Mesenchymal stem cell (in vitro differentiated cells and primary cell): ENCODE results near the gene NCKAP1.
"Not testable (repeated sequence)": the region's sequence is repeated elsewhere in the genome, so short reads cannot be mapped to it uniquely, and the experiment has no call there.

Experiments
- DNase-seq: peaks from one replicate; pipeline ENCODE4 v3.0.0-alpha.2; 2013
- H2AFZ ChIP-seq: one replicate; pipeline ENCODE4 v1.6.1; 2013; ENCODE audit warnings: low read depth, mild to moderate bottlenecking, control low read depth, inconsistent platforms, low read length, moderate library complexity
- H2AK5ac ChIP-seq: 2 replicates; pipeline ENCODE4 v1.6.1; 2013; ENCODE audit warnings: low read length, moderate library complexity, mild to moderate bottlenecking, inconsistent platforms; ENCODE audit not compliant: severe bottlenecking
- H2BK120ac ChIP-seq: one replicate; pipeline ENCODE4 v1.6.1; 2013; ENCODE audit warnings: low read depth, mild to moderate bottlenecking, inconsistent platforms, low read length, moderate library complexity
- H2BK12ac ChIP-seq, 2 experiments: one replicate each; pipeline ENCODE4 v1.6.1; 2013; ENCODE audit warnings: inconsistent platforms in 2 of 2, low read length in 2 of 2, mild to moderate bottlenecking in 2 of 2, moderate library complexity in 2 of 2, control low read depth in 1 of 2
- H2BK15ac ChIP-seq: one replicate; pipeline ENCODE4 v1.6.1; 2013; ENCODE audit warnings: mild to moderate bottlenecking, low read depth, inconsistent platforms; ENCODE audit not compliant: poor library complexity, severe bottlenecking
- H2BK5ac ChIP-seq: 2 replicates; pipeline ENCODE4 v1.6.1; 2013; ENCODE audit warnings: low read depth, mild to moderate bottlenecking, low read length, control low read depth, inconsistent platforms; ENCODE audit not compliant: poor library complexity, severe bottlenecking
- H3K14ac ChIP-seq, 2 experiments: one replicate each; pipeline ENCODE4 v1.6.1; 2013; ENCODE audit warnings: inconsistent platforms in 2 of 2, low read length in 2 of 2, control low read depth in 1 of 2, mild to moderate bottlenecking in 1 of 2, moderate library complexity in 1 of 2
- H3K18ac ChIP-seq, 2 experiments: one replicate each; pipeline ENCODE4 v1.6.1; 2013; ENCODE audit warnings: inconsistent platforms in 2 of 2, low read length in 2 of 2, control low read depth in 1 of 2, low read depth in 1 of 2, mild to moderate bottlenecking in 1 of 2
- H3K23ac ChIP-seq, 2 experiments: one replicate each; pipeline ENCODE4 v1.6.1; 2013; ENCODE audit warnings: inconsistent platforms in 2 of 2, low read length in 2 of 2, mild to moderate bottlenecking in 2 of 2, moderate library complexity in 2 of 2, control low read depth in 1 of 2
- H3K27ac ChIP-seq: 2 replicates; pipeline ENCODE4 v1.5.1; 2013; ENCODE audit warnings: mild to moderate bottlenecking, moderate library complexity, low read length, control low read depth, inconsistent platforms; ENCODE audit not compliant: poor library complexity, severe bottlenecking
- H3K27me3 ChIP-seq, 2 experiments: 2 replicates each; pipeline versions ENCODE4 v1.6.1 to v1.7.0; 2013; ENCODE audit warnings: low read length in 2 of 2, mild to moderate bottlenecking in 2 of 2, moderate library complexity in 2 of 2, control low read depth in 1 of 2, inconsistent platforms in 1 of 2; ENCODE audit not compliant: control insufficient read depth in 1 of 2, insufficient read depth in 1 of 2
- H3K36me3 ChIP-seq, 2 experiments: 2 replicates each; pipeline versions ENCODE4 v1.6.1 to v1.7.0; 2013; ENCODE audit warnings: low read length in 2 of 2, control low read depth in 1 of 2, inconsistent platforms in 1 of 2, low read depth in 1 of 2, mild to moderate bottlenecking in 1 of 2; ENCODE audit not compliant: insufficient read depth in 2 of 2, control insufficient read depth in 1 of 2
- H3K4ac ChIP-seq, 2 experiments: one replicate each; pipeline ENCODE4 v1.6.1; 2013; ENCODE audit warnings: inconsistent platforms in 2 of 2, low read length in 2 of 2, mild to moderate bottlenecking in 2 of 2, moderate library complexity in 2 of 2, control low read depth in 1 of 2, low read depth in 1 of 2
- H3K4me1 ChIP-seq: 2 replicates; pipeline ENCODE4 v1.6.1; 2013; ENCODE audit warnings: low read depth, low read length, control low read depth; ENCODE audit not compliant: control insufficient read depth, insufficient read depth
- H3K4me2 ChIP-seq: 2 replicates; pipeline ENCODE4 v1.6.1; 2013; ENCODE audit warnings: low read length, mild to moderate bottlenecking, inconsistent platforms; ENCODE audit not compliant: poor library complexity, severe bottlenecking
- H3K4me3 ChIP-seq, 2 experiments: 2 replicates each; pipeline versions ENCODE4 v1.5.1 to v1.7.0; 2013; ENCODE audit warnings: low read length in 2 of 2, mild to moderate bottlenecking in 2 of 2, control low read depth in 1 of 2, low read depth in 1 of 2; ENCODE audit not compliant: insufficient read depth in 1 of 2
- H3K79me1 ChIP-seq: replicated peaks from 2 replicates; pipeline ENCODE4 v1.6.1; 2013; ENCODE audit warnings: mild to moderate bottlenecking, control low read depth, low read length, inconsistent platforms; ENCODE audit not compliant: poor library complexity, severe bottlenecking
- H3K9ac ChIP-seq: 2 replicates; pipeline ENCODE4 v1.7.0; 2013; ENCODE audit warnings: mild to moderate bottlenecking, low read length, moderate library complexity
- H3K9me3 ChIP-seq: 2 replicates; pipeline ENCODE4 v1.7.0; 2013; ENCODE audit warnings: mild to moderate bottlenecking, low read length; ENCODE audit not compliant: control insufficient read depth
- H4K8ac ChIP-seq: one replicate; pipeline ENCODE4 v1.6.1; 2013; ENCODE audit warnings: inconsistent platforms, mild to moderate bottlenecking, low read length, moderate library complexity
- H4K91ac ChIP-seq: one replicate; pipeline ENCODE4 v1.6.1; 2013; ENCODE audit warnings: mild to moderate bottlenecking, low read length, inconsistent platforms
- WGBS: methylation state at CpG from one replicate; pipeline ENCODE4 v1.1.7; 2013; ENCODE audit warnings: mixed read lengths; 5-methylcytosine and 5-hydroxymethylcytosine counted together

Gene NCKAP1

DNA sequence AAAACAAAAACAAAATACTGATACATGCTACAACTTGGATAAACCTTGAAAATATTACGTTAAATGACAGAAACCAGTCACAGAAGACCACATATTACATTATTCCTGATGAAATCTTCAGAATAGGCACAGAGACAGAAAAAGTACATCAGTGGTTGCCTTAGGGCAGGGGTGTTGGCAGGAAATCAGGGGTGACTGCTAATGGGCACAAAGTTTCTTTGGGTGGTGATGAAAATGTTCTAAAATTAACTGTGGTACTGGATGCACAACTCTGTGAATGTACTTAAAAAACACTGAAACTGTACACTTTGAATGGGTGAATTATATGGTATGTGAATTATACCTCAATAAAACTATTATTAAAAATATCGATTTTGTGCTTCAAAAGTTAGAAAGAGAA is 16.6 kb downstream of the NCKAP1 start:
- H3K27ac ChIP-seq, result no peak overlapping the region
- H3K36me3 ChIP-seq, result peaks cover 7 to 48% of the 10 kb centered on the region in 2 experiments
- no peak overlapping the region for H3K4me3 ChIP-seq
- no peak overlapping the region for H2BK12ac ChIP-seq
- no peak overlapping the region for H3K4me2 ChIP-seq
- no peak overlapping the region for H4K91ac ChIP-seq
- H3K23ac ChIP-seq, result no peak overlapping the region
- H2BK120ac ChIP-seq, result no peak overlapping the region
- no peaks in the 10 kb centered on the region for H3K4me1 ChIP-seq
- H2BK5ac ChIP-seq, result no peak overlapping the region
- H3K27me3 ChIP-seq, result no peaks in the 10 kb centered on the region
- no peak overlapping the region for H2AK5ac ChIP-seq
- no peak overlapping the region for H2BK15ac ChIP-seq
- H3K79me1 ChIP-seq, result peaks cover 4% of the 10 kb centered on the region
- no peak for DNase-seq
- no peaks in the 10 kb centered on the region for H3K9me3 ChIP-seq
- no peak overlapping the region for H4K8ac ChIP-seq
- no peak overlapping the region for H3K9ac ChIP-seq
- no CpG with 5 or more reads among the region's 2 CpGs for WGBS
- H3K4ac ChIP-seq, result no peak overlapping the region
- H2AFZ ChIP-seq, result no peak overlapping the region
- no peak overlapping the region for H3K14ac ChIP-seq
- no peak overlapping the region for H3K18ac ChIP-seq

- no peak overlapping the region for H3K4me3 ChIP-seq
- no peak overlapping the region for H2AFZ ChIP-seq
- H3K79me1 ChIP-seq, result peaks cover 4% of the 10 kb centered on the region
- H3K18ac ChIP-seq, result no peak overlapping the region
- DNase-seq, result no peak
- no peak overlapping the region for H3K27ac ChIP-seq
- 100% methylated on average over 1 of the region's 1 CpG for WGBS
- no peak overlapping the region for H4K91ac ChIP-seq
- H3K9me3 ChIP-seq, result no peaks in the 10 kb centered on the region
- H2BK15ac ChIP-seq, result no peak overlapping the region
- H2AK5ac ChIP-seq, result no peak overlapping the region
- H3K9ac ChIP-seq, result no peak overlapping the region
- no peak overlapping the region for H2BK5ac ChIP-seq
- H3K23ac ChIP-seq, result no peak overlapping the region
- no peak overlapping the region for H2BK12ac ChIP-seq
- H3K4ac ChIP-seq, result no peak overlapping the region
- H3K14ac ChIP-seq, result no peak overlapping the region
- H3K36me3 ChIP-seq, result peaks cover 7 to 54% of the 10 kb centered on the region in 2 experiments
- H2BK120ac ChIP-seq, result no peak overlapping the region
- no peak overlapping the region for H3K4me2 ChIP-seq
- no peaks in the 10 kb centered on the region for H3K4me1 ChIP-seq
- H3K27me3 ChIP-seq, result no peaks in the 10 kb centered on the region
- no peak overlapping the region for H4K8ac ChIP-seq
Measured at GRCh38 chr2:183019718-183020442, 18.4 kb downstream of the NCKAP1 start.

DNA sequence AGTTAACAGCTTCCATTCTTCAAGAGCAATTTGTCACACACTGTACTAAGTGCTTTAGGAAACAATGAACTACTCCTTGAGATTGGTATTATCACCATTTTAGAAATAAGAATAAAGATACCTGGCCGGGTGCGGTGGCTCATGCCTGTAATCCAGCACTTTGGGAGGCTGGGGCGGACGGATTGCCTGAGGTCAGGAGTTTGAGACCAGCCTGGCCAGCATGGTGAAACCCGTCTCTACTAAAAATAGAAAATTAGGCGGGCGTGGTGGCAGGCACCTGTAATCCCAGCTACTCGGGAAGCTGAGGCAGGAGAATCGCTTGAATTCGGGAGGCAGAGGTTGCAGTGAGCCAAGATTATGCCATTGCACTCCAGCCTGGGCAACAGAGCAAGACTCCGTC is 20.4 kb downstream of the NCKAP1 start:
- H2BK15ac ChIP-seq, H2AFZ ChIP-seq, H3K23ac ChIP-seq, DNase-seq, H3K9ac ChIP-seq, H3K4me2 ChIP-seq, H3K27me3 ChIP-seq, H3K9me3 ChIP-seq, H3K79me1 ChIP-seq, H3K4me3 ChIP-seq, H3K18ac ChIP-seq, H2AK5ac ChIP-seq, H3K4ac ChIP-seq, H2BK120ac ChIP-seq, H2BK12ac ChIP-seq, H4K8ac ChIP-seq, H4K91ac ChIP-seq, H3K27ac ChIP-seq, H3K4me1 ChIP-seq, H2BK5ac ChIP-seq, H3K14ac ChIP-seq: not testable (repeated sequence)
- 98% methylated on average over 10 of the region's 11 CpGs for WGBS
- H3K36me3 ChIP-seq, result peaks cover 7 to 59% of the 10 kb centered on the region in 2 experiments

GRCh38 chr2:183014005-183014404 is 24.3 kb downstream of the NCKAP1 start:
- Histone ChIP-seq H3K27ac (no peak overlapping the region), H3K4me2 (no peak overlapping the region), H3K4me3 (no peak overlapping the region), H2AFZ (no peak overlapping the region), H3K9ac (no peak overlapping the region), H3K4me1 (peaks cover 2% of the 10 kb centered on the region), H3K36me3 (peaks cover 4 to 54% of the 10 kb centered on the region in 2 experiments), H3K9me3 (no peaks in the 10 kb centered on the region), H3K4ac (no peak overlapping the region), H3K27me3 (no peaks in the 10 kb centered on the region), H4K8ac (no peak overlapping the region), H2BK12ac (no peak overlapping the region), H2BK15ac (no peak overlapping the region), H3K23ac (no peak overlapping the region), H2BK5ac (no peak overlapping the region), H3K14ac (no peak overlapping the region), H2BK120ac (no peak overlapping the region), H3K18ac (no peak overlapping the region), H3K79me1 (peaks cover 2% of the 10 kb centered on the region), H2AK5ac (no peak overlapping the region), H4K91ac (no peak overlapping the region)
- 85% methylated on average over 2 of the region's 2 CpGs for WGBS
- no peak for DNase-seq
